Measurements from ENCODE around the gene ZBTB5.
"Not testable (repeated sequence)": the region's sequence is repeated elsewhere in the genome, so short reads cannot be mapped to it uniquely, and the experiment has no call there.

ZBTB5 gene

DNA sequence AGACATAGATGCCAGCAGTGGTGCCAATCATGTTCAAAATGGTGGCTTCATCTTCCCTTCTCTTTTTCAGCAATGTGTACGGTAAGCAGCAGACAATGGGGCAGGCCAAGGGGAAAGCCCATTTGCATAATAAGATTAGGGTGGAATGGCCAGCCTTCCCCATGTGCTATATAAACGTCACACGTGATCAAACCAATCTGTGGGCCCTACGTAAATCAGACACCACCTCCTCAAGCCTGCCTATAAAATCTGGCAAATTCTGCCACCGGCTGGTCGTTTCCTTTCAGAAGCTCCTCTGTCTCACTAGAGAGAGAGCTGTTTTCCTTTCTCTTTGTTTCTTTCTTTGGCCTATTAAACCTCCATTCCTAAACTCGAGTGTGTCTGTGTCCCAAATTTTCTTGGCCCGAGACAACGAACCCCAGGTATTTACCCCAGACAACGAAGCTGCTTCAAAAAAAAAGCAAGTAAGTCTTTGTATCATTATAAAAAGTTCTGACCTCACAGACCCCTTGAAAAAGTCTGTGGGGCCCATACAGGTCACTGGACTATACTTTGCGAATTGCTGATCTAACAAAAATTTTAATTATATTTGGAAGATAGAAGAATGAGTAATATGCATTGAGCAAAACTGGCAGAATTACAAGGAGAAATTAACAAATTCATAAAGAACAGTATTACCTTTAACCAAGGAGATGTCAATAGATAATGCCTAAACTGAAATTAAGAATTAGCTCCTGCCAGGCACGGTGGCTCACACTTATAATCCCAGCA is 15.2 kb downstream of the ZBTB5 start:
- DNase-seq (ENCODE audit: low spot score): no peak

DNA sequence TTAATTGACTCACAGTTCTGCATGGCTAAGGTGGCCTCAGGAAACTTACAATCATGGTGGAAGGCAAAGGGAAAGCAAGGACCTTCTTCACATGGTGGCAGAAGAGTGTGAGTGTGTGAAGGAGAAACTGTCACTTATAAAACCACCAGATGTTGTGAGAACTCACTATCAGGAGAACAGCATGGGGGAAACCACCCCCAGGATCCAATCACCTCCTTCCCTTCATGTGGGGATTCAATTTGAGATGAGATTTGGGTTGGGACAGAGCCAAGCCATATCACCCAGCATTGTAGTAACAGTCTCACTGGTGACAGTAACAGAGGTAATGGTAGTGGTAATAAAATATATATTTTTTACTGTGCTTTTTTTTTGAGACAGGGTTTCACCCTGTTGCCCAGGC is 18.1 kb downstream of the ZBTB5 start:
- DNase-seq (ENCODE audit: low spot score): no peak

DNA sequence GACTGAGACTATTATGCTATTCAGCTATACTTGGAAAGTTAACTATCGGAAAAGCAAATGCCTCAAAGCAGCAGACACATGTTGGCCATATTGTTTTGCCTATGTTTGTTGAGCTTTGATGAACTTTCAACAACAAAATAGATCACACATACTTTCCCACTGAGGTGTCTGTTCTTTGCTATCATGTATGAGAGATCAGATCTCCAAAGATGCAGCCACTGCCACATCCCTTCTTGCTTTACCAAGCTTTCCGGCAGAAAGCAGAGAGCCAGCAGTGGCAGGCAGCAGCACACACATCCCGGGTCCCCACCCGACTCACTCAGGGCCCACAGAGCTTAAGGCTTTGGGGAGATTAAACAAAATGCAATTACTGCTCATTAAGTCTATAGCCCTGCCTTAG is 18.8 kb downstream of the ZBTB5 start:
- no peak for DNase-seq (ENCODE audit: low spot score)

DNA sequence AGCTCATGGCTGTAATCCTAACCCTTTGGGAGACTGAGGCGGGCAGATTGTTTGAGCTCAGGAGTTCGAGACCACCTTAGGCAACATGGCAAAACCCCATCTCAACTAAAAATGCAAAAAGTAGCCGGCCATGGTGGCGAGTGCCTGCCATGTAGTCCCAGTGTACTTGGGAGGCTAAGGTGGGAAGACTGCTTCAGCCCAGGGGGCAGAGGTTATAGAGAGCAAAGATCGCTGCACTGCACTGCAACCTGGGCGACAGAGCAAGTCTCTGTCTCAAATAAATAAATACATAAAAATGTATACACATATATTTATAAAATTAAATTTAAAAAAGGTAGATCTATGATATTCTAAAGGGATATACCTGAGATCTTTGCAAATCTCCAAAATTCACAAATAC is 19.4 kb downstream of the ZBTB5 start:
- no peak for DNase-seq (ENCODE audit: low spot score)

DNA sequence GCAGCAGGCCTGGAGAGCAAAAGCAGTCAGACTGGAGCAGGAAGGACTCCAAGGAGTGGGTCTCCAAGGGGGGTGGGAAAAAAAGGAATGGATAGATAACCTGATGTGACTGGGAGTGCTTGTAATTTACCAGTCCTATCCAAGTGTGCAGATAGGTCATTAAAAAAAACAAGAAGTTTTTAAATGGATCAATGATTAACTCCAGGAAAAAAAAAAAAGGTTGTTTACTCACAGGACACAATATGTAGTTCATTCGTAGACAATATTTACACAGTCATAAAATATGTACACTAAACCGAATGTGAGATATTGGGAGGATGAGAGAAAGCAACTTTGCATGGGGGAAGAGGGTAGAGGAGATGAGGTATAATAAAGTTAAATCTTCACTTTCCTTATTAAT is 20.4 kb downstream of the ZBTB5 start:
- DNase-seq (ENCODE audit: low spot score): peak; percentile 22

DNA sequence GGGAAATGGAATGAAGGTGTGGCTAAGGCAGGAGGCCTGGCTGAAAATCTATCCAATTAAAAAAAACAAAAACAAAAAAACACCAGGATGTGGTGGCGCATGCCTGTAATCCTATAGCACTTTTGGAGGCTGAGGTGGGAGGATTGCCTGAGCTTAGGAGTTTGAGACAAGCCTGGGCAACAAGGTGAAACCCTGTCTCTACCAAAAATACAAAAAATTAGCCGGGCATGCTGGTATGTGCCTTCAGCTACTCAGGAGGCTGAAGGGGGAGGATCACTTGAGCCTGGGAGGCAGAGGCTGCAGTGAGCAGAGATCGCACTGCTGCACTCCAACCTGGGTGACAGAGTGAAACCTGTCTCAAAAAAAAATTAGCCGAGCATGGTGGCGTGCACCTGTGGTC is 21.7 kb downstream of the ZBTB5 start:
- DNase-seq (ENCODE audit: low spot score): no peak

DNA sequence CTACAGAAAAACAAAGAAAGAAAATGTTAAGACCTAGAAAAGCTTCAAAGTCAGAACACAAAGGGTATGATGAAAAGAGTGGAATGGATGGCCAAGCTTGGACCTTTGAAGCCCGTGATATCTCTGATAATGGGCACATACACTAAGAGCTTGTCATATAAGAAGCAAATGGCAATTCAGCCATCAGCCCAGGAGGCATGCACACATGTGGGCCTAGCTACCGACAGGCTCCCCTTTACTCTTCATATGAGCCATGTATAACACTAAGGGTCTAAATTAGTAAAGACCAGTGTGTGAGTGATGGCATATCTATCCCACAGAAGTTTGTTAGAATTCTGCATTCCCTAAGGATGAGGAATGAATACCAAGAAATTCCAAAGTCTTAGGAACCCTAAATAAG is 22.7 kb downstream of the ZBTB5 start:
- no peak for DNase-seq (ENCODE audit: low spot score)

DNA sequence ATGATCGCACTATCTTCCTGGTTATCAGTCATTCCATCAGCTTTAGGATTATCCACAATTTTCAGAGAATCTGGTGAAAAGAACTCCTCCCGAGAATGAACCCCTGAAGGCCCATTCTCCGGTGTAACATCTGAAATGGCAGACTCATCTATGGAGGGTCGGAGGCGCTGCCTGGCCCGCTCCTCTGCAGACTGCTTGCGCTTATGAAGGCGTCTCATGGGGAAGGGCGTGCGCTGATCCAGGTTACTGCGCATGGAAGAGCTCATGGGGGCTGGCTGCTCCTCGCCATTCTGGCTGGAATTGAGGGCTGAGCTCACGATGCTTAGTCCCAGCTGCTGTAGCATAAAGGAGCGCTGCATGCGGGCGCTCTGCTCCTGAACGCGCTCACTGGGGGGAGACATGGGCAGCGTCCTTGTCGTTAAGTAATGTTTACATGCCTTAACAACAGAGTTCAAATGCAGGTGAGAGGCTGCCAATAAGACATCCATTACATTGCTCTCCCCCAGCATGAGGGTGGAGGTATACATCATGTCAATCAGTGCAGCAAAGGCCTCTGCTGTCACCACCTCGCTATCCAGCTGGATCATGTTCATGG is 23.4 kb downstream of the ZBTB5 start:
- no peak for DNase-seq (ENCODE audit: low spot score)

DNA sequence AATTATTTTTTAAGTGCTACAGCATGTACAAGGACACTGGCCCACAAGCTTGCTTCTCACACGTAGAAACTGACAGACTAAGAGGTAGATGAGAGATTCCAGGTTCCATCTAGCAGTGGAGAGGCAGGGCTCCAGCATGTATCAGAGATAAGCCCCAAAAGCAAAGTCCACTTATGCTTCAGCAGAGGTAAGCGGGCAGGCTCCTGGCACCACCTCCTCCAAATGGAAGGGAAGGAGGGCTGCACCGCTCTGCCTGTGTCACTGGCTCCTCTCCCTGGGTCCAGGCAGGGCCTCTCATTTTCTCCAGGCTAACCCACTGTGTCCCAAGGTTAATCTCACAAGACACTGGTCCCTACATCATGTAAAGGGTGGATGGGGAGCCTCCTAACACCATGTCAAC is 26.9 kb downstream of the ZBTB5 start:
- DNase-seq (ENCODE audit: low spot score): no peak

DNA sequence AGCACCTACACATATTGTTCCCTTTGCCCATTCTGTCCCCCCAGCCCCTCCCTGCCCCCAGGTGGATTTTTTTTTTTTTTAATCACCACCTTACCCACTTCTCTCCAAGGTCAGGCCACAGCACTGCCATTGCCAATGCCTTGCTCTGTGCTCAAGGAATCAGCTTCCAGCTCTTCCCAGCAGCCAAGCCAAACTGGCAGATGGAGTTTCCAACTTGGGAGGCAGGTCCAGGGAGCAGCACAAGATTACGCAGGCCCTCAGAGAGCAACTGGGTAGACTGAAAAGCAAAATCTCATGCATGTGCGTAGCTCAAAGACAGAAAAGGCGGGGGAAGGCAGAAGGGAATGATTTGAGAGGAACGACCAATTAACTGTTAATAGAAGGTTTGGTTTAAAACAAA is 27.6 kb downstream of the ZBTB5 start:
- DNase-seq (ENCODE audit: low spot score): no peak

DNA sequence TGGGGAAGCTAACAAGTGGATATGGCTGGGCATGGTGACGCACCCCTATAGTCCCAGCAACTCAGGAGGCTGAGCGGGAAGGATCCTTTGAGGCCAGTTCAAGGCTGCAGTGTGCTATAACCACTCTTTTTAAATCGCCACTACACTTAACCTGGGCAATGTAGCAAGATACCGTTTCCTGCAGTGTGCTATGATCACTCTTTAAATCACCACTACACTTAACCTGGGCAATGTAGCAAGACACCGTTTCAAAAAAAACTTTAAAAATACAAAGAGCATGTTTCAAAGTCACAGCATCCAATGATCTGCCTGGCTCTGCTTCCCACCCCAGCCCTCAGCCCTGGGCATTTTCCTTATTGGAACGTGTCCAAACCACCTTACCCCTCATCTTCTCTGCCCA is 28.2 kb downstream of the ZBTB5 start:
- no peak for DNase-seq (ENCODE audit: low spot score)

DNA sequence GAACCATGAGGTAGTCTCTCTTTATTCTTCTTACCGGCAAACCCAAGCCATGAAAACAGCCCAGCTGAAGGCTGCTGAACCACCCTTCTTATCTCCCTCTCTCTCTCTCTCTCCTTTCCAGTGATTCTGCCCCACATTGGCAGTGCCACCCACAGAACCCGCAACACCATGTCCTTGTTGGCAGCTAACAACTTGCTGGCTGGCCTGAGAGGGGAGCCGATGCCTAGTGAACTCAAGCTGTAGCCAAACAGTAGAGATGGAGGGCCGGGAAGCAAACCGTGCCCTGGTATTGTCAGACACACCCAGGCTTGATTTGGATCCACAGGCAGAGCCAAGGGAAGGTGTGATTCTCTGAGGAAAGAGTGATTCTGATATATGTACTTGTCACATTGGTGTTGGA is 28.7 kb downstream of the ZBTB5 start:
- no peak for DNase-seq (ENCODE audit: low spot score)

DNA sequence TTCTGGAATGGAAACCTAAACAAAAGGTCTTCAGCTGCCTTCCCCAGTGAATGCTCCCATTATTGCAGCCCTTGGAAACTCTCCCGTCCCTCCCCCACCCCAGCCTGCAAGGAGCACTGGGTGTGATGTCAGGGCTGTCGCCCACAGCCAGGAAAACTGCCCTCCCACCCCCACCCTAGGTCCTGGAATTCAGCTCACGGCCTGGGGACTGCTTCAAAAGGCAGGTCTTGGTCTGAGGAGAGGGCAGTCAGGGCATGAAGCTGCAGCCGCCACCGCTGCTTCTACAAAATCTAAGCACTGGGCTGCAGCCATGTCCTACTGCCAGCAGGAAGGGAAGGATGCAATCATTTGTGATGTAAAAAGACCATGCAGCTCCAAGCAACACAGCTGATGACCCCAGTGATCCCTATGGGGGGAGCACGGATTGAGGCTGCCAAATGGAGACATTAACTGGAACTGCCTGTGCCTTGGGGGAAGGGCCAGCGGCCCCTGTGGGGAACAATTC is 31.3 kb downstream of the ZBTB5 start:
- no peak for DNase-seq (ENCODE audit: low spot score)

DNA sequence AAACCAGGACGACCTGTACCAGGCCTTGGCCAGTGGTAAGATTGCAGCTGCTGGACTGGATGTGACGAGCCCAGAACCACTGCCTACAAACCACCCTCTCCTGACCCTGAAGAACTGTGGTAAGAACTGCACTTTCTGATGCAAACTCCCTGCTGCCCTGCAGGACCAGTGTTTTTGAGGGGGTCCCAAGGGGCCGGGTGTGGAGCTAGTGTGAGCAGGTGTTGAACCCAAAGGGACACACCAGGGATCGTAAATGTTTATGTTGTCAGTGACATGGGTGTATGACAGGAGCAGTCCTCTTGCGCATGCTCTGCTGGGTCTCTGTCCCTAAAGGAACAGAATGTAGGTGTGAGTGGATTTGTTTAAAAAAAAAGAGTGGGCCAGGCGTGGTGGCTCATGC is 33.2 kb downstream of the ZBTB5 start:
- DNase-seq (ENCODE audit: low spot score): no peak

DNA sequence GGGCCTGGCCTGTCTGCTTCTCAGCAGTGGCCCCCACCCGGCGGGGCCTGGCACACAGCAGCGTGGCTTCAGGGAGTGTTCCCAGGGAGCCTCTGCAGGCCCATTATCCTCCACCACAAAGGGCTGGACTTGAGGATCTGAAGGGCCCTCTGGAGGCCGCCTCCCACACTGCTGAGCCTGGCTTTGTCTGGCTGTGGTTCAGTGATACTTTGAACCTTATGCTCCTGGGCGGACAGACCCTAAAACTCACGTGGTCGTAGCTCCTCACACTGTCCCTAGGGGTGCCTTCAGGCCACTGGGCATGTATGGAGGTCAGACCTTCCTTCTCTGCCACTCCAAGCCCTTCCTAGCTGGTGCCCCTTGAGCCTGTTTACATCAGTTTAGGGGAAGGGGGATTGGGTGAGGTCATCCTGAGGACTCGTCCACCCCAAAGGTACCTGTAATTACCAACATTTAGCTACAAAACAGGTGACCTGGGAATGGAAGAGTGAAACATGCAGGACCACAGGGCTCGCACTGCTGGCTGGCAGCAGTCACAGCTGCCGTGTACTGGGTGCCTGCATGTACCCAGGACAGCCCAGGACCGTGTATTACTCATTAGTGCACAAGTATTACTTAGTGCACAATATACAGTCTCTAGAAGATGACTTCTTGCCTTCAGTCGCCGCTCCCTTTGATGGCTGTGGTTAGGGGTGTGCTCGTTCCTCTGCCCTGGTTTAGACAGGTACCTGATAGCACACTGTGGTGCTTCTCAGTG is 34.2 kb downstream of the ZBTB5 start:
- no peak for DNase-seq (ENCODE audit: low spot score)

DNA sequence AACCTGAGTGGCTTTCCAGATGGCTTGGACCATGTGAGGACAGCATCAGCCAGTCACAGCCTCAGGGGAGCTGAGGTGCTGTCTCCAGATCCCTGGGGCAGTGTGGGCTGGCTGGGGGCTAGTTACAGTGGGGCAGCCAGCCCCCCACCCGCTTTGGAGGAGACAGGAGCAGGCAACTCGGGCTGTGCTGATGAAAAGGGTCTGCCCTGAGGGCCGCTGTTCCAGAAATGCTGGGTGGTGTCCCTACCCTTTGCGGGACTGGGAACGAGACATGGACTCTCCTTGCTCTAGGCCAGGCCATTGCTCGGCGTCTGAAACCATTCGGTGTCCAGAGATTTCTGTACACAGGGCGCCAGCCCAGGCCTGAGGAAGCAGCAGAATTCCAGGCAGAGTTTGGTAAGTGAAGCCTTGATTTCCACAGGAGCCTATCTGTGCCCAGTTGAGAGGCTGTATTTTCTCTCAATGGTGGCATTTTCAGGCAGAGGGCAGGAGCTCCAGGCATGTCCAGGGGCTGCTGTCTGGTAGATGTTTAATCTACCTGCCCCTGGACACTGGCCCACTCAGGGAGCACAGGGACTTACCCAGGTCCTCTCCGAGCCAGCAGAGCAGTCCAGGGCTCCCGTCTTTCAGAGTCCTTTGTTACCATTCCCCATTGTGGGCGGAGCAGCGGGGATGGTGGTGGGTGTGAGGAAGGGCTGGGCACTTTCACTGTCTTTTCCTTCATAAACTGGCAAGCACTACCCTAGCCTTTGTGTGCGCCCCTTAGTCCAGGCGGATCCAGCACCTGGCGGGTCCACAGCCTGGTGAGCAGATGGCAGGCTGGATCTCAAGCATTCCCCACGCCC is 35.6 kb downstream of the ZBTB5 start:
- DNase-seq (ENCODE audit: low spot score): no peak

DNA sequence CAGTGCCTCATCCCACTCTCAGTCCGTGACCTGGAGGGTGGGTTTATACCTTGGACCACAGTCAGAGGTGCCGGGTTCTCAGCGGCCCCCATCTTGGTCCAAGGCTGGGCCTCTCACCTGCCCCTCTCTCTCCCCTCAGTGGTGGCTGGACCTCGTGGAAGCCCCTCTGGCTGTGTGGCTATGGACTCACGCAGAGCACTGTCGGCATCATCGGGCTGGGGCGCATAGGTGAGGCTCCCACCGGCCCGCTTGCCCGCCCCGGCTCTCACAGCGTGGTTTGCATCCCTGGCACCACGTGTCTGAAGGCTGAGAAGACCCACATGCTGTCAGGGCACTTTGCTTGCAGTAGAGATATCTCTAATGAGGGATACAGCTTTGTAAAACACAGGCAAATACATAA is 36.9 kb downstream of the ZBTB5 start:
- DNase-seq (ENCODE audit: low spot score): no peak

DNA sequence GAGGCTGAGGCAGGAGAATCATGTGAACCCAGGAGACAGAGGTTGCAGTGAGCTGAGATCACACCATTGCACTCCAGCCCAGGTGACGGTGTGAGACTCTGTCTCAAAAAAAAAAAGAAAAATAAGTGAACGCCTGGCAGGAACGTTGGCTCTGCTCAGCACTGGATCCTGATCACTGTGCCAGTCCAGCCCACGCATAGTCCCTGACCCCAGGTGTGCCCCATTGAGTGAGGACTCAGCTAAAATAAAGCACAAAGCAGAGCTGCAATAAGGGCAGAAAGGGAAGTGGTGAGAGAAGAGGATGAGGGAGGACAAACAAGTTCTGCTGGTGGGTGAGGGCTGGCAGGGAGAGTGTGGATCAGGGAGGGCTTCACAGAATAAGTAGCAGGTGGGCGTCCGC is 38.4 kb downstream of the ZBTB5 start:
- no peak for DNase-seq (ENCODE audit: low spot score)

DNA sequence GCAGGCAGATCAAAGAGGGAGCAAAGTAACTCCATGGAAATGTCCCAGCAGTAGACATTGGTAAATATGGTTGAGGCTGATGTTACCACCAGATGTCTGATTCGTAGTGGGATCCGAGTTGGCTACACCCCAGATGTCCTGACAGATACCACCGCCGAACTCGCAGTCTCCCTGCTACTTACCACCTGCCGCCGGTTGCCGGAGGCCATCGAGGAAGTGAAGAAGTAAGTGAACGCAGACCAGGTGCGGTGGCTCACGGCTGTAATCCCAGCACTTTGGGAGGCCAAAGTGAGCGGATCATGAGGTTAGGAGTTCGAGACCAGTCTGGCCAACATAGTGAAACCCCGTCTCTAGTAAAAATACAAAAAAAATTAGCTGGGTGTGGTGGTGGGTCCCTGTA is 38.8 kb downstream of the ZBTB5 start:
- not testable (repeated sequence) for DNase-seq (ENCODE audit: low spot score)

DNA sequence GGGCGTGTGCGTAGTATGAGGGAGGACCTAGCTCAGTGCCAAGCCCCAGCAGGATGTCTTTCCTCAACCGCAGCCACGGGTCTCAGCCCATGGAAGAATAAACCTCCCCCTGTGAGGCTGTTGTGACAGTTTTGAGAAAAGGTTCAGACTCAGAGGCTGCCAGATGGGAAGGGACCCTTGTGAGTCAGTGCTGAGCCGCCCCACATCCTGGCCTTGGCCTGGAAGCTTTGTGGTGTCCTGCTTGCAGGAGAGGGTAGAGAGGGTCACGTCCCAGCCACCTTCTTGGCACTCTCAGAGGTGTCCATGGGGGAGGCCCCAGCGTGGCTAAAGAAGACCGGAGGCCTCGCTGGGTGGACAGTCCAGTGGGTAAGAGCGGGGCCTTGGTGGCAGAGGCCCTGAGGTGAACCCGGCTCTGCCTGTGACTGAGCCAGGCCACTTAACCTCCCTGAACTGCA is 39.9 kb downstream of the ZBTB5 start:
- DNase-seq (ENCODE audit: low spot score): no peak

DNA sequence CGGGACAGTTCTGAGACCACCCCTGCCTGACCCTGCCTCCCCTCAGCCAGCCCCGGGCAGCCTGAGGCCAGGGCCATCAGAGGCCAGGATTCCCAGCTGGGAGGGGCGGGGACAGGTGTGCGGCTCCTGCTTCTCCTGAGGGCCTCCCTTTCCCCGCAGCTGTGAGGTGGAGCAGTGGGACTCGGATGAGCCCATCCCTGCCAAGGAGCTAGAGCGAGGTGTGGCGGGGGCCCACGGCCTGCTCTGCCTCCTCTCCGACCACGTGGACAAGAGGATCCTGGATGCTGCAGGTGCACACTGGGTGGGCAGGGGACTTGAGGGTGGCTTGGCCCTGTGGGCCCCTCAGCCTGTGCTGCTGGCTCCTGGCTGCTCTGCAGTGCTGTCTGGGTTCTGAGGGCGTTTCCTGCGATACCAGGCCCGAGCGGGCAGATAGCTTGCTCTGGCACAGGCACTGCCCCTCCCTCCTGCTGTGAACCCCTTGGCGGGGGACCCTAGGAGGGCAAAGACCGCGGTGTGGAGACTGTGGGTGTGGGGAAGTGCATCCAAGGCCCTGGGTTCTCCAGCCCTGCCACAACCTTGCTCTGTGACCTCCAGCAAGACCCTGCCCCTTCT is 40.5 kb downstream of the ZBTB5 start:
- DNase-seq (ENCODE audit: low spot score): no peak

DNA sequence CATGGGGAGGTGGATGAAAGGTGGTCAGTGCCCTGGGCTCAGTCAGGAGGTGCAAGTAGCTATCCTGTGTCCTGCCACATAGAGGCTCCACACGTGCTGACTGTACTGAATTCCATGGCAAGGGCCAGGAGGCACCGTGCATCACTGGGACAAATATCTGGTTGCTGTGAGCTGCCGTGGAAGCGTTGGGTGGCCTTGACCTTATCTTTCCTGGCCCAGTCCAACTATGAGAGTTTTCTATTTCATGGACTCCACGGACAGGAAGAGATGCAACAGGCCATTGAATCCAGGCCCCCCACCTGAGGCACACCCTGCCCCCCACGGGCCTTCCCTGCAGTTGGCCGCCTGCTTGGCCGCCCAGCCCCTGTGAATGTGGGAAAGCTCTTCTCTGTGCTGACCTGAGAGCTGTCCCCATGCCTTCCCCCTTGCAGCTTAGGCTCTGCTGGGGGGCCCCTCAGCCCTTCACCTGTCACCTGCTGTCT is 41.0 kb downstream of the ZBTB5 start:
- DNase-seq (ENCODE audit: low spot score): no peak
